ENCODE data around the gene NEUROD2. TPM values are rescaled to one million over a fixed set of nuclear protein-coding genes. Genes with fewer than 3 reads are reported as not detected.
A peak's percentile ranks its signal among the peaks of the same experiment; 100 is the strongest.

Gene NEUROD2
- total and polyA plus RNA-seq, 2 of the 8 experiments (the other 6 are each of a cell fraction or from before 2014, with no cell fraction given) = not detected

DNA sequence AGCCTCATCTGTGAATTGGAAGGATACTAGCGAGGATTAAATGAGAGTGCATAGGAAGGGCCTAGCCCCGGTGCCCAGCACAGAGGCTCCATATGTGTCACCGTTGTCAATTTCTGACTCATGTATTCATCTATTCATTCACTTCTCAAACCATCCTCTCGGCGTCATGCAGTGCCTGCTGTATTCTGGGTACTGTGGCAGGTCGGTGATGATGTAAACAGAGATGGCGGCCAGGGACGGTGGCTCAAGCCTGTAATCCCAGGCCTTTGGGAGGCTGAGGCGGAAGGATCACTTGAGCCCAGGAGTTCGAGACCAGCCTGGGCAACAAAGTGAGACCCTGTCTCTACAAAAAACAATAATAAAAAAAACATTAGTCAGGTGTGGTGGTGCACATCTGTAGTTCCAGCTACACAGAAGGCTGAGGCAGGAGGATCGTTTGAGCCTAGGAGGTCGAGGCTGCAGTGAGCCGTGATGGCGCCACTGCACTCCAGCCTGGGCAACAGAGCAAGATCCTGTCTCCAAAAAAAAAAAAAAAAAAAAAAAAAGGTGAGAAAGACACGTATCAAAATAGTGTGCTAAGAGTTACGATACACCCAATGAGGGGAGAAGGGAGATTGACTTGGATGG is 14.8 kb upstream of the NEUROD2 start:
- no peak overlapping the region for H2BK12ac ChIP-seq (ENCODE audit: low read depth, low read length)
- peaks cover 12 to 53% (median 49%) of the 10 kb centered on the region in 4 experiments for H3K27me3 ChIP-seq (replicated peaks in 1 of 4; ENCODE audit: control insufficient read depth in 3 of 4, extremely low read depth in 1 of 4, insufficient read depth in 3 of 4, low read length in 3 of 4)
- no peak overlapping the region for H3K23ac ChIP-seq (ENCODE audit: insufficient read length)
- DNase-seq (ENCODE audit: low read depth in 1 of 2, low spot score in 2 of 2) (no peak), FAIRE-seq (no peak)
- H4K20me1 ChIP-seq (replicated peaks in 1 of 2; ENCODE audit: control insufficient read depth in 1 of 2, insufficient read depth in 2 of 2, low read length in 2 of 2) = peaks cover 0 to 1% of the 10 kb centered on the region in 2 experiments
- H2BK15ac ChIP-seq (ENCODE audit: low read length) = no peak overlapping the region
- no peak overlapping the region for H3K9ac ChIP-seq (replicated peaks in 1 of 4; ENCODE audit: extremely low read depth in 1 of 4, low read depth in 3 of 4, low read length in 3 of 4)
- no peak overlapping the region for H3K56ac ChIP-seq (replicated peaks; ENCODE audit: insufficient read length, low read depth, low read length)
- H2BK120ac ChIP-seq (replicated peaks; ENCODE audit: low read depth, low read length) = no peak overlapping the region
- H4K8ac ChIP-seq (ENCODE audit: extremely low read depth, insufficient read depth, low read length) = no peak overlapping the region
- no peaks in the 10 kb centered on the region for H3K79me1 ChIP-seq (ENCODE audit: low read depth, low read length)
- no peak overlapping the region for H2AK5ac ChIP-seq (ENCODE audit: low read depth, low read length)
- ChIA-PET POLR2A (ENCODE audit: partially characterized antibody) (interaction anchor here (0.6 to 2.8 kb wide), 9 partner anchors 9 to 108 kb away, joined by 3 to 11 read pairs (median 5); partner anchors contain the start of genes ERBB2, MIEN1 and PGAP3), CTCF (ENCODE audit: partially characterized antibody) (interaction anchor here (0.7 to 49.2 kb wide), 33 partner anchors 1 to 358 kb away, joined by 3 to 1885 read pairs (median 7); partner anchors contain the start of genes ERBB2, MIEN1, NEUROD2 and PGAP3)
- no peak overlapping the region for H2AFZ ChIP-seq (ENCODE audit: low read length)
- H3K14ac ChIP-seq (ENCODE audit: insufficient read length) = no peak overlapping the region
- no peak overlapping the region for H3K4ac ChIP-seq (replicated peaks; ENCODE audit: insufficient read length, low read depth, low read length)
- H3K4me1 ChIP-seq (replicated peaks in 1 of 4; ENCODE audit: control insufficient read depth in 3 of 4, insufficient read depth in 4 of 4, low read length in 3 of 4) = peaks cover 0 to 17% (median 13%) of the 10 kb centered on the region in 4 experiments; a peak in 6 of 7 replicates
- H3K4me3 ChIP-seq (ENCODE audit: extremely low read depth in 1 of 4, insufficient read depth in 2 of 4, low read depth in 3 of 4, low read length in 4 of 4) = no peak overlapping the region
- no peak overlapping the region for H4K5ac ChIP-seq (ENCODE audit: insufficient read length, low read depth, low read length)
- peak overlapping the region in 1 of 2 experiments; percentile 35; a peak in 1 of 4 replicates for H3K4me2 ChIP-seq (ENCODE audit: insufficient read depth in 1 of 2, low read depth in 2 of 2, low read length in 2 of 2)
- H3K79me2 ChIP-seq (ENCODE audit: control insufficient read depth in 1 of 2, insufficient read depth in 2 of 2, low read length in 2 of 2) = no peaks in the 10 kb centered on the region
- H3K23me2 ChIP-seq (ENCODE audit: low read depth, low read length) = peaks cover 18% of the 10 kb centered on the region
- no peak overlapping the region for H3K27ac ChIP-seq (ENCODE audit: low read depth, low read length)
- no peak overlapping the region for H4K91ac ChIP-seq (replicated peaks; ENCODE audit: insufficient read length, low read length)
- H3K9me3 ChIP-seq (ENCODE audit: insufficient read depth in 2 of 2, low read depth in 1 of 2, low read length in 1 of 2) = no peaks in the 10 kb centered on the region
- no peaks in the 10 kb centered on the region for H3K36me3 ChIP-seq (ENCODE audit: control insufficient read depth in 2 of 4, insufficient read depth in 4 of 4, low read length in 3 of 4)
- no peak overlapping the region for H2BK5ac ChIP-seq (ENCODE audit: low read depth, low read length)
- no peak overlapping the region for H2BK20ac ChIP-seq (ENCODE audit: low read length)
- 81% methylated on average over 16 of the region's 16 CpGs; no CpG with 5 or more reads in 1 of the 2 experiments for WGBS, 2 experiments (ENCODE audit: extremely low coverage in 1 of 2, insufficient coverage in 1 of 2, insufficient read length in 1 of 2, insufficient replicate concordance in 2 of 2, low coverage in 1 of 2, low lambda C conversion rate in 2 of 2, missing lambda C conversion rate in 1 of 2)
- no peak overlapping the region for H3K18ac ChIP-seq (ENCODE audit: extremely low read depth, low read length)
- TF ChIP-seq GTF2F1 (IDR thresholded peaks at IDR 0.05; ENCODE audit: borderline replicate concordance, low read depth, low read length) (no peak), JUN (IDR thresholded peaks at IDR 0.05; ENCODE audit: low read depth, low read length) (no peak), PHF8 (conservative IDR thresholded peaks at IDR 0.05; ENCODE audit: low read depth, low read length) (no peak), TAF1 (IDR thresholded peaks at IDR 0.05; ENCODE audit: low read depth, low read length) (no peak), KDM1A (IDR thresholded peaks at IDR 0.05; ENCODE audit: borderline replicate concordance, low read length) (no peak), SIRT6 (IDR thresholded peaks at IDR 0.05; ENCODE audit: low read length) (no peak), KDM5A (IDR thresholded peaks at IDR 0.05; ENCODE audit: low read length) (no peak), CBX5 (IDR thresholded peaks at IDR 0.05; ENCODE audit: low read depth, low read length) (no peak), NRF1 (IDR thresholded peaks at IDR 0.05; ENCODE audit: low read depth, low read length) (no peak), EP300 (IDR thresholded peaks at IDR 0.05; ENCODE audit: borderline replicate concordance in 1 of 2, low read depth in 2 of 2, low read length in 2 of 2) (no peak), CHD2 (IDR thresholded peaks at IDR 0.05; ENCODE audit: low read length) (no peak)
- TF ChIP-seq, protein P1, sequence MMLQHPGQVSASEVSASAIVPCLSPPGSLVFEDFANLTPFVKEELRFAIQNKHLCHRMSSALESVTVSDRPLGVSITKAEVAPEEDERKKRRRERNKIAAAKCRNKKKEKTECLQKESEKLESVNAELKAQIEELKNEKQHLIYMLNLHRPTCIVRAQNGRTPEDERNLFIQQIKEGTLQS (IDR thresholded peaks at IDR 0.05; ENCODE audit: insufficient read depth, low read depth, low read length) = no peak
